ENCODE measurements around the gene UGT1A9. TPM values are rescaled to one million over a fixed set of nuclear protein-coding genes. Genes with fewer than 3 reads are reported as not detected.

Gene UGT1A9
- total RNA-seq, 2 donors from 2014 or later, result not detected

GRCh38 chr2:233820774-233821105, 149.0 kb downstream of the UGT1A9 start:
- TF ChIP-seq, protein P1, sequence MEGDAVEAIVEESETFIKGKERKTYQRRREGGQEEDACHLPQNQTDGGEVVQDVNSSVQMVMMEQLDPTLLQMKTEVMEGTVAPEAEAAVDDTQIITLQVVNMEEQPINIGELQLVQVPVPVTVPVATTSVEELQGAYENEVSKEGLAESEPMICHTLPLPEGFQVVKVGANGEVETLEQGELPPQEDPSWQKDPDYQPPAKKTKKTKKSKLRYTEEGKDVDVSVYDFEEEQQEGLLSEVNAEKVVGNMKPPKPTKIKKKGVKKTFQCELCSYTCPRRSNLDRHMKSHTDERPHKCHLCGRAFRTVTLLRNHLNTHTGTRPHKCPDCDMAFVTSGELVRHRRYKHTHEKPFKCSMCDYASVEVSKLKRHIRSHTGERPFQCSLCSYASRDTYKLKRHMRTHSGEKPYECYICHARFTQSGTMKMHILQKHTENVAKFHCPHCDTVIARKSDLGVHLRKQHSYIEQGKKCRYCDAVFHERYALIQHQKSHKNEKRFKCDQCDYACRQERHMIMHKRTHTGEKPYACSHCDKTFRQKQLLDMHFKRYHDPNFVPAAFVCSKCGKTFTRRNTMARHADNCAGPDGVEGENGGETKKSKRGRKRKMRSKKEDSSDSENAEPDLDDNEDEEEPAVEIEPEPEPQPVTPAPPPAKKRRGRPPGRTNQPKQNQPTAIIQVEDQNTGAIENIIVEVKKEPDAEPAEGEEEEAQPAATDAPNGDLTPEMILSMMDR (IDR thresholded peaks at IDR 0.05), result no peak
- H3K27ac ChIP-seq, result no peak overlapping the region
- H3K36me3 ChIP-seq, result no peaks in the 10 kb centered on the region
- H3K27me3 ChIP-seq, result no peaks in the 10 kb centered on the region
- no peak for DNase-seq (ENCODE audit: low spot score)
- no peaks in the 10 kb centered on the region for H3K4me1 ChIP-seq
- peaks cover 0 to 10% of the 10 kb centered on the region in 2 donors for H3K9me3 ChIP-seq
- no peak overlapping the region for H3K4me3 ChIP-seq

DNA sequence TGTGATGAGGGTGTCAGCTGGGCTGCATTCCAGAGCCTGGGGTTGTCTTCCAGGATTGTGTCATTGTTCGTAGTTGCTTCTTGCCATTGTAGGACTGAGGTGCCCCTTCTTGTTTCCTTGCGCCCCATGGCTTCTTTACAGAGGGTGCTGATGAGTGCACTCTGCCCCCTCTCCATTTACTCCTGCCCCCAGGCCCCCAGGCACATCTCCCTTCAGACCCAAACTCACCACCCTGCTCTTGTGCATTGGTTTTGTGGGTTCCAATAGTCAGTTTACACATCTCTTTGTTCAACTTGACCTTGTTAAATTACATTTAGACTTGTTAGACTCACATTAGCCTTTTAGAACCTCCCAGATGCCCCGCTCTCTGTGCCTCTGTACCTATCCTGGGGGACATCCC, 149.5 kb downstream of the UGT1A9 start:
- DNase-seq (ENCODE audit: low spot score), result no peak
- H3K36me3 ChIP-seq, result no peaks in the 10 kb centered on the region
- H3K27me3 ChIP-seq, result no peaks in the 10 kb centered on the region
- no peaks in the 10 kb centered on the region for H3K4me1 ChIP-seq
- no peak overlapping the region for H3K27ac ChIP-seq
- TF ChIP-seq, protein P1 (IDR thresholded peaks at IDR 0.05), result no peak
- H3K4me3 ChIP-seq, result no peak overlapping the region
- H3K9me3 ChIP-seq, result peaks cover 0 to 7% of the 10 kb centered on the region in 2 donors

GRCh38 chr2:233821709-233822100, 150.0 kb downstream of the UGT1A9 start:
- Histone ChIP-seq H3K9me3 (peaks cover 0 to 2% of the 10 kb centered on the region in 2 donors), H3K27me3 (no peaks in the 10 kb centered on the region), H3K4me1 (no peaks in the 10 kb centered on the region), H3K4me3 (no peak overlapping the region), H3K27ac (no peak overlapping the region), H3K36me3 (no peaks in the 10 kb centered on the region)
- TF ChIP-seq, protein P1 (IDR thresholded peaks at IDR 0.05), result no peak
- DNase-seq (ENCODE audit: low spot score), result no peak

- Histone ChIP-seq H3K9me3 (no peaks in the 10 kb centered on the region), H3K36me3 (no peaks in the 10 kb centered on the region), H3K27me3 (no peaks in the 10 kb centered on the region), H3K4me1 (no peaks in the 10 kb centered on the region), H3K27ac (no peak overlapping the region), H3K4me3 (no peak overlapping the region)
- no peak for DNase-seq (ENCODE audit: low spot score)
- TF ChIP-seq, protein P1 (IDR thresholded peaks at IDR 0.05), result no peak
These were observed 150.5 kb downstream of the UGT1A9 start for GRCh38 chr2:233822101-233822771.

Other genes starting within 250 kb of the UGT1A9 start
- 10 to 100 TPM; 11.6 to 12.5 TPM for gene USP40, start 105.1 kb upstream of the UGT1A9 start, total RNA-seq
- gene UGT1A8, start 54.3 kb upstream of the UGT1A9 start, total RNA-seq, result not detected
- gene UGT1A10, start 35.5 kb upstream of the UGT1A9 start, total RNA-seq, result not detected
- gene UGT1A7, start 10.0 kb downstream of the UGT1A9 start, total RNA-seq, result not detected
- gene UGT1A6, start 21.0 kb downstream of the UGT1A9 start, total RNA-seq, result not detected
- not detected for gene UGT1A5, start 41.0 kb downstream of the UGT1A9 start, total RNA-seq
- gene UGT1A4, start 46.8 kb downstream of the UGT1A9 start, total RNA-seq, result not detected
- gene UGT1A3, start 57.1 kb downstream of the UGT1A9 start, total RNA-seq, result not detected
- not detected for gene UGT1A1, start 88.4 kb downstream of the UGT1A9 start, total RNA-seq
- not detected for gene MROH2A, start 106.4 kb downstream of the UGT1A9 start, total RNA-seq
- under 1 TPM; 0.16 to 0.37 TPM for gene HJURP, start 182.6 kb downstream of the UGT1A9 start, total RNA-seq
- gene TRPM8, start 245.5 kb downstream of the UGT1A9 start, total RNA-seq, result not detected

All from right atrium auricular region (tissue), 2 donors.